Endothelial cell of umbilical vein (primary cell): ENCODE results near the gene AOX1. TPM values are rescaled to one million over a fixed set of nuclear protein-coding genes. Genes with fewer than 3 reads are reported as not detected.

Experiments used
- BruUV-seq: library from RNA; stranded (reverse); fragments of 400-500 nt; replicated peaks from 2 replicates; lab custom pipeline; 2021; lab: Mats Ljungman, UMichigan
- CTCF ChIA-PET: fragments of 300-600, 350-600 bp; sonication (Branson Sonifier 250); formaldehyde crosslinking; loops from one replicate; lab custom pipeline; 2021; ENCODE audit warnings: antibody characterized with exemption, inconsistent platforms; lab: Charles Lee
- POLR2A ChIA-PET: fragments of 300-600, 350-600 bp; sonication (Branson Sonifier 250); formaldehyde crosslinking; loops from one replicate; lab custom pipeline; 2021; ENCODE audit warnings: antibody characterized with exemption, inconsistent platforms; lab: Charles Lee
- DNase-seq: peaks from one replicate; pipeline ENCODE4 v3.0.0-alpha.2; 2011; ENCODE audit warnings: low read depth, low spot score
- FAIRE-seq: peaks from 2 replicates; lab custom pipeline; 2011; peaks lifted over from hg19 to GRCh38; lab: Jason Lieb, UNC
- H2AFZ ChIP-seq: 2 replicates; pipeline ENCODE4 v1.6.0; 2012; ENCODE audit warnings: low read depth, low read length, control low read depth, inconsistent platforms
- H3K27ac ChIP-seq: 2 replicates; pipeline ENCODE4 v1.5.1; 2011; ENCODE audit warnings: low read depth, mild to moderate bottlenecking, control low read depth, low read length, moderate library complexity; ENCODE audit not compliant: insufficient read depth
- H3K27me3 ChIP-seq, 2 experiments: 2 replicates each; pipeline versions ENCODE4 v1.6.0 to v1.6.1; 2011; ENCODE audit warnings: low read length in 2 of 2, mixed read lengths in 1 of 2; ENCODE audit not compliant: control insufficient read depth in 2 of 2, insufficient read depth in 2 of 2
- H3K36me3 ChIP-seq, 2 experiments: 2 replicates in 1 of 2; 3 replicates in 1 of 2; pipeline ENCODE4 v1.5.1; 2011; ENCODE audit warnings: low read length in 2 of 2, mild to moderate bottlenecking in 1 of 2, moderate library complexity in 1 of 2; ENCODE audit not compliant: control insufficient read depth in 2 of 2, insufficient read depth in 2 of 2; ENCODE audit errors: extremely low read depth in 1 of 2
- H3K4me1 ChIP-seq: 3 replicates; pipeline ENCODE4 v1.5.1; 2011; ENCODE audit warnings: mild to moderate bottlenecking, low read length; ENCODE audit not compliant: control insufficient read depth, insufficient read depth; ENCODE audit errors: extremely low read depth
- H3K4me2 ChIP-seq: 2 replicates; pipeline ENCODE4 v1.6.1; 2011; ENCODE audit warnings: low read length, control low read depth, mixed read lengths; ENCODE audit not compliant: insufficient read depth
- H3K4me3 ChIP-seq, 3 experiments: fragments of 200-600 bp in 1 of 3; sonication (generic), shearing (Covaris generic) in 1 of 3; replicated peaks in 1 of 3; 2 replicates each; pipeline ENCODE4 v1.5.1; 2011 to 2016; ENCODE audit warnings: control low read depth in 3 of 3, low read length in 3 of 3, mild to moderate bottlenecking in 2 of 3, inconsistent platforms in 1 of 3, low read depth in 1 of 3, moderate library complexity in 1 of 3; ENCODE audit not compliant: insufficient read depth in 1 of 3
- H3K79me2 ChIP-seq: 2 replicates; pipeline ENCODE4 v1.6.0; 2012; ENCODE audit warnings: low read length, inconsistent platforms; ENCODE audit not compliant: control insufficient read depth, insufficient read depth
- H3K9ac ChIP-seq: replicated peaks from 2 replicates; pipeline ENCODE3; 2011; ENCODE audit warnings: low read length, control low read depth; ENCODE audit not compliant: insufficient read depth; ENCODE audit errors: extremely low read depth
- H3K9me1 ChIP-seq: replicated peaks from 3 replicates; pipeline ENCODE4 v1.6.0; 2011; ENCODE audit warnings: mild to moderate bottlenecking, low read length; ENCODE audit not compliant: control insufficient read depth, insufficient read depth; ENCODE audit errors: extremely low read depth
- H3K9me3 ChIP-seq: replicated peaks from 2 replicates; pipeline ENCODE4 v1.5.1; 2012; ENCODE audit warnings: low read length, inconsistent platforms; ENCODE audit not compliant: control insufficient read depth, insufficient read depth
- H4K20me1 ChIP-seq: replicated peaks from 2 replicates; pipeline ENCODE3; 2011; ENCODE audit warnings: mild to moderate bottlenecking, low read length; ENCODE audit not compliant: control insufficient read depth, insufficient read depth; ENCODE audit errors: extremely low read depth
- CTCF ChIP-seq, 2 donors: IDR thresholded peaks; 1 replicate in 1 of 2; 2 replicates in 1 of 2; pipeline ENCODE4 v1.5.1; 2011; ENCODE audit warnings: low read length in 2 of 2, mild to moderate bottlenecking in 2 of 2, moderate library complexity in 2 of 2, control low read depth in 1 of 2, inconsistent platforms in 1 of 2, low read depth in 1 of 2; ENCODE audit not compliant: insufficient read depth in 1 of 2; ENCODE audit errors: extremely low read depth in 1 of 2
- EZH2 ChIP-seq: IDR thresholded peaks from 2 replicates; pipeline ENCODE4 v1.6.1; 2012; ENCODE audit warnings: borderline replicate concordance, low read depth, mild to moderate bottlenecking, moderate library complexity, low read length, inconsistent platforms; ENCODE audit not compliant: severe bottlenecking
- FOS ChIP-seq: IDR thresholded peaks from 2 replicates; pipeline ENCODE4 v1.6.1; 2011; ENCODE audit warnings: mild to moderate bottlenecking, low read length, moderate library complexity, borderline replicate concordance; ENCODE audit not compliant: insufficient read depth
- GATA2 ChIP-seq: IDR thresholded peaks from 2 replicates; pipeline ENCODE4 v1.7.0; 2011; ENCODE audit warnings: low read depth, mild to moderate bottlenecking, moderate library complexity, mixed read lengths, low read length; ENCODE audit not compliant: insufficient read length, insufficient read depth
- JUN ChIP-seq: IDR thresholded peaks from 2 replicates; pipeline ENCODE4 v1.6.1; 2011; ENCODE audit warnings: borderline replicate concordance, low read depth; ENCODE audit not compliant: insufficient read length, insufficient read depth
- MAX ChIP-seq: IDR thresholded peaks from 2 replicates; pipeline ENCODE4 v1.6.1; 2011; ENCODE audit not compliant: insufficient read depth, insufficient read length
- MYC ChIP-seq: IDR thresholded peaks from one replicate; pipeline ENCODE4 v1.6.1; 2011; ENCODE audit warnings: mild to moderate bottlenecking, low read depth, low read length
- POLR2A ChIP-seq: IDR thresholded peaks from 2 replicates; pipeline ENCODE4 v1.6.1; 2012; ENCODE audit warnings: low read depth, mild to moderate bottlenecking, control low read depth, low read length
- POLR2AphosphoS5 ChIP-seq: IDR thresholded peaks from 2 replicates; pipeline ENCODE4 v1.6.1; 2012; ENCODE audit warnings: low read depth, mild to moderate bottlenecking, control low read depth, low read length, moderate library complexity; ENCODE audit not compliant: insufficient read depth
- dilution Hi-C: fragments of 300-500 bp; cut with MboI; formaldehyde crosslinking; loops from one replicate; pipeline ENCODE4 v1.15.0; 2019; ENCODE audit warnings: low sequenced_read_pairs; ENCODE audit not compliant: extremely low pct_ligation_motif_present
- intact Hi-C: fragments of 100-400 bp; cut with micrococcal nuclease; formaldehyde crosslinking; loops from one replicate; pipeline ENCODE4 v1.10.0; 2022
- polyA plus RNA-seq, 4 experiments: library from polyadenylated mRNA; depleted of rRNA in 3 of 4; stranded (reverse) in 3 of 4; unstranded in 1 of 4; fragments of >200 nt; gene quantifications; 2 replicates each; pipeline versions ENCODE4 v1.2.1 to v1.2.3, GENCODE V29; 2011 to 2012; ENCODE audit warnings: missing spikeins in 1 of 4
- total RNA-seq: library from RNA; stranded (reverse); gene quantifications from 2 replicates; pipeline ENCODE4 v1.2.3, GENCODE V29; 2021

AOX1 gene
- total and polyA plus RNA-seq, 2 donors (not counting 3 experiments of a cell fraction or from before 2014, with no cell fraction given): 0.03 to 0.46 TPM

- H3K36me3 ChIP-seq: no peaks in the 10 kb centered on the region
- CTCF ChIA-PET: interaction anchor here (0.8 to 1.4 kb wide), 2 partner anchors 19 to 99 kb away, joined by 3 to 5 read pairs; no protein-coding TSS in a partner anchor
- dilution Hi-C loops (no loop called here), intact Hi-C loops (no loop called here)
- no peak overlapping the region for H3K27ac ChIP-seq
- H4K20me1 ChIP-seq: no peaks in the 10 kb centered on the region
- H3K27me3 ChIP-seq: peaks cover 0 to 3% of the 10 kb centered on the region in 2 experiments
- H3K79me2 ChIP-seq: no peaks in the 10 kb centered on the region
- no peak for FAIRE-seq
- BruUV-seq: no TSS peak
- no peak for DNase-seq
- no peak overlapping the region for H3K9ac ChIP-seq
- no peak overlapping the region for H3K4me2 ChIP-seq
- H3K9me3 ChIP-seq: no peaks in the 10 kb centered on the region
- no peak overlapping the region for H3K4me3 ChIP-seq
- no peaks in the 10 kb centered on the region for H3K9me1 ChIP-seq
- H2AFZ ChIP-seq: no peak overlapping the region
- H3K4me1 ChIP-seq: peaks cover 5% of the 10 kb centered on the region
- POLR2A ChIA-PET: no interaction called here
- TF ChIP-seq EZH2: no peak
- TF ChIP-seq POLR2AphosphoS5: no peak
- no peak for TF ChIP-seq POLR2A
- no peak for TF ChIP-seq MYC
- TF ChIP-seq FOS: no peak
- no peak for TF ChIP-seq CTCF (IDR thresholded peaks at IDR 0.05; ENCODE audit: extremely low read depth in 1 of 2, insufficient read depth in 1 of 2, low read depth in 1 of 2, low read length in 2 of 2)
- TF ChIP-seq GATA2: no peak
- no peak for TF ChIP-seq JUN
- no peak for TF ChIP-seq MAX
Measured at GRCh38 chr2:200716386-200716785, 130.6 kb downstream of the AOX1 start.

Other genes starting within 250 kb of the AOX1 start
- gene KCTD18, start 75.9 kb upstream of the AOX1 start, total RNA-seq: 5.4 and 6.6 TPM in 2 replicates
- 2.6 TPM in 2 replicates for gene KCTD18, start 75.9 kb upstream of the AOX1 start, polyA plus RNA-seq
- 19.7 and 20.5 TPM in 2 replicates for gene SGO2, start 59.8 kb upstream of the AOX1 start, total RNA-seq
- gene SGO2, start 59.8 kb upstream of the AOX1 start, polyA plus RNA-seq: 1.3 and 1.7 TPM in 2 replicates
- 347 and 353 TPM in 2 replicates for gene BZW1, start 225.9 kb downstream of the AOX1 start, total RNA-seq
- gene BZW1, start 225.9 kb downstream of the AOX1 start, polyA plus RNA-seq: 130 and 174 TPM in 2 replicates